ENCODE measurements around the gene RUVBL2. TPM values are rescaled to one million over a fixed set of nuclear protein-coding genes. Genes with fewer than 3 reads are reported as not detected.

The RUVBL2 gene
- polyA plus RNA-seq, 3 donors = 40.1 to 44.4 (median 41.9) TPM

- Histone ChIP-seq H4K20me1 (ENCODE audit: insufficient read depth, low read length) (peaks cover 34% of the 10 kb centered on the region), H3K27me3 (ENCODE audit: control insufficient read depth in 2 of 2, insufficient read depth in 2 of 2, low read length in 2 of 2) (no peaks in the 10 kb centered on the region), H3K4me1 (ENCODE audit: control insufficient read depth in 1 of 2, insufficient read depth in 2 of 2, low read length in 2 of 2) (peaks cover 59 to 68% of the 10 kb centered on the region in 2 donors), H3K27ac (ENCODE audit: low read depth in 1 of 2, low read length in 2 of 2) (peak overlapping the region; percentile 79 to 90), H3K79me2 (ENCODE audit: insufficient read depth, low read length) (peaks cover 49% of the 10 kb centered on the region), H3K9ac (ENCODE audit: insufficient read depth, low read length, poor library complexity, severe bottlenecking) (peak overlapping the region; percentile 77), H3K9me3 (replicated peaks in 1 of 2; ENCODE audit: control insufficient read depth in 1 of 2, insufficient read depth in 1 of 2, low read length in 2 of 2) (no peaks in the 10 kb centered on the region), H3K4me2 (replicated peaks; ENCODE audit: extremely low read depth, low read length, poor library complexity, severe bottlenecking) (peak overlapping the region; percentile 96), H2AFZ (ENCODE audit: insufficient read depth, low read depth, low read length, poor library complexity, severe bottlenecking) (no peak overlapping the region), H3K36me3 (replicated peaks in 1 of 2; ENCODE audit: control insufficient read depth in 1 of 2, insufficient read depth in 2 of 2, low read length in 2 of 2) (peaks cover 20 to 44% of the 10 kb centered on the region in 2 donors), H3K4me3 (replicated peaks in 1 of 3; ENCODE audit: low read depth in 2 of 3, low read length in 3 of 3) (peak overlapping the region; percentile 86 to 99 (median 89))
- Mint-ChIP-seq H3K27me3 (ENCODE audit: low read depth in 3 of 3) (peaks cover 0 to 14% (median 0%) of the 10 kb centered on the region in 3 donors), H3K9me3 (peaks cover 0 to 10% (median 0%) of the 10 kb centered on the region in 7 donors), H3K4me1 (peaks cover 54% of the 10 kb centered on the region), H3K27ac (peak overlapping the region; percentile 95 to 99 (median 97)), H3K4me3 (peak overlapping the region; percentile 99 to 100), H3K36me3 (peaks cover 31 to 49% of the 10 kb centered on the region in 2 donors)
- DNase-seq = peak; percentile 93 to 98 (median 98)
- TF ChIP-seq, protein P1, sequence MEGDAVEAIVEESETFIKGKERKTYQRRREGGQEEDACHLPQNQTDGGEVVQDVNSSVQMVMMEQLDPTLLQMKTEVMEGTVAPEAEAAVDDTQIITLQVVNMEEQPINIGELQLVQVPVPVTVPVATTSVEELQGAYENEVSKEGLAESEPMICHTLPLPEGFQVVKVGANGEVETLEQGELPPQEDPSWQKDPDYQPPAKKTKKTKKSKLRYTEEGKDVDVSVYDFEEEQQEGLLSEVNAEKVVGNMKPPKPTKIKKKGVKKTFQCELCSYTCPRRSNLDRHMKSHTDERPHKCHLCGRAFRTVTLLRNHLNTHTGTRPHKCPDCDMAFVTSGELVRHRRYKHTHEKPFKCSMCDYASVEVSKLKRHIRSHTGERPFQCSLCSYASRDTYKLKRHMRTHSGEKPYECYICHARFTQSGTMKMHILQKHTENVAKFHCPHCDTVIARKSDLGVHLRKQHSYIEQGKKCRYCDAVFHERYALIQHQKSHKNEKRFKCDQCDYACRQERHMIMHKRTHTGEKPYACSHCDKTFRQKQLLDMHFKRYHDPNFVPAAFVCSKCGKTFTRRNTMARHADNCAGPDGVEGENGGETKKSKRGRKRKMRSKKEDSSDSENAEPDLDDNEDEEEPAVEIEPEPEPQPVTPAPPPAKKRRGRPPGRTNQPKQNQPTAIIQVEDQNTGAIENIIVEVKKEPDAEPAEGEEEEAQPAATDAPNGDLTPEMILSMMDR (IDR thresholded peaks at IDR 0.05) = no peak
- intact Hi-C loops (cut with micrococcal nuclease) = loop anchor here (2.0 to 10.0 kb wide), 3 partner anchors 93 to 333 kb away; partner anchors contain the start of gene DBP (in 2 of the 2)
- 8% methylated on average over 11 of the region's 14 CpGs for WGBS (ENCODE audit: insufficient coverage)
Measured at GRCh38 chr19:48967346-48968178, 26.1 kb upstream of the RUVBL2 start.

- H3K27me3 Mint-ChIP-seq (ENCODE audit: low read depth in 3 of 3) = peaks cover 0 to 14% (median 0%) of the 10 kb centered on the region in 3 donors
- no peak for DNase-seq
- Histone ChIP-seq H3K79me2 (ENCODE audit: insufficient read depth, low read length) (peaks cover 43% of the 10 kb centered on the region), H2AFZ (ENCODE audit: insufficient read depth, low read depth, low read length, poor library complexity, severe bottlenecking) (no peak overlapping the region), H3K36me3 (replicated peaks in 1 of 2; ENCODE audit: control insufficient read depth in 1 of 2, insufficient read depth in 2 of 2, low read length in 2 of 2) (peaks cover 25 to 50% of the 10 kb centered on the region in 2 donors), H3K4me1 (ENCODE audit: control insufficient read depth in 1 of 2, insufficient read depth in 2 of 2, low read length in 2 of 2) (peaks cover 52 to 61% of the 10 kb centered on the region in 2 donors), H3K4me2 (replicated peaks; ENCODE audit: extremely low read depth, low read length, poor library complexity, severe bottlenecking) (peak overlapping the region; percentile 96), H3K4me3 (replicated peaks in 1 of 3; ENCODE audit: low read depth in 2 of 3, low read length in 3 of 3) (peak overlapping the region in 2 of 3 experiments; percentile 8 to 99), H3K9me3 (replicated peaks in 1 of 2; ENCODE audit: control insufficient read depth in 1 of 2, insufficient read depth in 1 of 2, low read length in 2 of 2) (no peaks in the 10 kb centered on the region), H3K9ac (ENCODE audit: insufficient read depth, low read length, poor library complexity, severe bottlenecking) (peak overlapping the region; percentile 34), H4K20me1 (ENCODE audit: insufficient read depth, low read length) (peaks cover 34% of the 10 kb centered on the region), H3K27me3 (ENCODE audit: control insufficient read depth in 2 of 2, insufficient read depth in 2 of 2, low read length in 2 of 2) (no peaks in the 10 kb centered on the region), H3K27ac (ENCODE audit: low read depth in 1 of 2, low read length in 2 of 2) (peak overlapping the region; percentile 79 to 90)
- 70% methylated on average over 3 of the region's 4 CpGs for WGBS (ENCODE audit: insufficient coverage)
- H3K36me3 Mint-ChIP-seq = peaks cover 35 to 55% of the 10 kb centered on the region in 2 donors
- TF ChIP-seq, protein P1 (IDR thresholded peaks at IDR 0.05) = no peak
- H3K27ac Mint-ChIP-seq = peak overlapping the region; percentile 95 to 99 (median 97)
- intact Hi-C loops (cut with micrococcal nuclease) = loop anchor here (5.0 to 10.0 kb wide), 2 partner anchors 331 to 333 kb away; partner anchors contain the start of gene DBP (in 2 of the 2)
- H3K4me1 Mint-ChIP-seq = peaks cover 52% of the 10 kb centered on the region
- H3K9me3 Mint-ChIP-seq = peaks cover 0 to 10% (median 0%) of the 10 kb centered on the region in 7 donors
- H3K4me3 Mint-ChIP-seq = peak overlapping the region; percentile 99 to 100
Measured at GRCh38 chr19:48968179-48968661, 25.5 kb upstream of the RUVBL2 start.
